ENCODE data around the gene ZFP30.

Gene ZFP30

GRCh38 chr19:37635076-37636056 lies 19.9 kb downstream of the ZFP30 start:
- no peak for TF ChIP-seq CTCF (IDR thresholded peaks at IDR 0.05; ENCODE audit: extremely low read depth, insufficient read depth, missing control alignments)
- in situ Hi-C loops (cut with MboI; ENCODE audit: low pct_unique_long_range_greater_than_20kb, low sequenced_read_pairs, unreplicated experiment), result no loop called here
- no peak for DNase-seq (ENCODE audit: low spot score)

GRCh38 chr19:37594982-37595382 lies 60.3 kb downstream of the ZFP30 start:
- in situ Hi-C loops (cut with MboI; ENCODE audit: low pct_unique_long_range_greater_than_20kb, low sequenced_read_pairs, unreplicated experiment), result no loop called here
- peak; percentile 51 for DNase-seq (ENCODE audit: low spot score)
- TF ChIP-seq CTCF (IDR thresholded peaks at IDR 0.05; ENCODE audit: extremely low read depth, insufficient read depth, missing control alignments), result no peak

- in situ Hi-C loops (cut with MboI; ENCODE audit: low pct_unique_long_range_greater_than_20kb, low sequenced_read_pairs, unreplicated experiment), result no loop called here
- no peak for TF ChIP-seq CTCF (IDR thresholded peaks at IDR 0.05; ENCODE audit: extremely low read depth, insufficient read depth, missing control alignments)
- DNase-seq (ENCODE audit: low spot score), result peak; percentile 85
These were observed 60.8 kb downstream of the ZFP30 start, which contains the start of the genes ZNF540 and ZNF571 for GRCh38 chr19:37594304-37594981. Gene ZNF540, plus strand, starts transcription at chr19:37594876. Its CDS starts 3,572 bp downstream, at chr19:37598448. Gene ZNF571, minus strand, starts transcription at chr19:37594792. Its CDS starts 8,116 bp downstream, at chr19:37586676.

GRCh38 chr19:37593996-37594303 lies 61.3 kb downstream of the ZFP30 start:
- no peak for TF ChIP-seq CTCF (IDR thresholded peaks at IDR 0.05; ENCODE audit: extremely low read depth, insufficient read depth, missing control alignments)

GRCh38 chr19:37583340-37583739 lies 71.9 kb downstream of the ZFP30 start:
- no peak for DNase-seq (ENCODE audit: low spot score)
- TF ChIP-seq CTCF (IDR thresholded peaks at IDR 0.05; ENCODE audit: extremely low read depth, insufficient read depth, missing control alignments), result no peak
- in situ Hi-C loops (cut with MboI; ENCODE audit: low pct_unique_long_range_greater_than_20kb, low sequenced_read_pairs, unreplicated experiment), result no loop called here

More at GRCh38 chr19:37593996-37594303, 61.3 kb downstream of the ZFP30 start:
- in situ Hi-C loops (cut with MboI; ENCODE audit: low pct_unique_long_range_greater_than_20kb, low sequenced_read_pairs, unreplicated experiment), result no loop called here
- no peak for DNase-seq (ENCODE audit: low spot score)

- in situ Hi-C loops (cut with MboI; ENCODE audit: low pct_unique_long_range_greater_than_20kb, low sequenced_read_pairs, unreplicated experiment), result no loop called here
- no peak for DNase-seq (ENCODE audit: low spot score)
- TF ChIP-seq CTCF (IDR thresholded peaks at IDR 0.05; ENCODE audit: extremely low read depth, insufficient read depth, missing control alignments), result no peak
These were observed 83.1 kb downstream of the ZFP30 start for GRCh38 chr19:37572203-37572602.
